ENCODE measurements around the gene NOM1.

NOM1 gene

GRCh38 chr7:157001920-157002818 lies 52.7 kb downstream of the NOM1 start:
- peaks cover 20% of the 10 kb centered on the region for H3K79me2 ChIP-seq (ENCODE audit: low read length)
- H3K4me3 ChIP-seq (ENCODE audit: low read length) = no peak overlapping the region
- no peaks in the 10 kb centered on the region for H3K9me3 ChIP-seq (ENCODE audit: insufficient read depth, low read length)
- no peak for TF ChIP-seq EZH2phosphoT487 (IDR thresholded peaks at IDR 0.05; ENCODE audit: low read depth)
- no peak for TF ChIP-seq CTCF (IDR thresholded peaks at IDR 0.05; ENCODE audit: low read depth, low read length)
- H3K27me3 ChIP-seq (ENCODE audit: low read depth, low read length) = no peaks in the 10 kb centered on the region
- H3K4me2 ChIP-seq (ENCODE audit: low read length) = no peak overlapping the region
- H4K20me1 ChIP-seq (ENCODE audit: insufficient read depth, low read length) = peaks cover 4% of the 10 kb centered on the region; the same call in 1 of the 2 replicates
- H3K9ac ChIP-seq (ENCODE audit: low read length) = no peak overlapping the region
- peaks cover 12% of the 10 kb centered on the region for H3K4me1 ChIP-seq (ENCODE audit: low read length)
- H3K36me3 ChIP-seq (replicated peaks; ENCODE audit: low read depth, low read length) = peaks cover 22% of the 10 kb centered on the region
- no peak overlapping the region for H3K27ac ChIP-seq (ENCODE audit: low read length)
- H2AFZ ChIP-seq (ENCODE audit: low read depth, low read length) = no peak overlapping the region

- H3K79me2 ChIP-seq (ENCODE audit: low read length) = peaks cover 28% of the 10 kb centered on the region
- peaks cover 28% of the 10 kb centered on the region for H3K36me3 ChIP-seq (replicated peaks; ENCODE audit: low read depth, low read length)
- peaks cover 8% of the 10 kb centered on the region; the same call in 1 of the 2 replicates for H4K20me1 ChIP-seq (ENCODE audit: insufficient read depth, low read length)
- H3K9ac ChIP-seq (ENCODE audit: low read length) = no peak overlapping the region
- no peak overlapping the region for H2AFZ ChIP-seq (ENCODE audit: low read depth, low read length)
- H3K9me3 ChIP-seq (ENCODE audit: insufficient read depth, low read length) = no peaks in the 10 kb centered on the region
- no peak overlapping the region for H3K27ac ChIP-seq (ENCODE audit: low read length)
- H3K4me1 ChIP-seq (ENCODE audit: low read length) = peaks cover 17% of the 10 kb centered on the region
- no peak overlapping the region for H3K4me2 ChIP-seq (ENCODE audit: low read length)
- no peak for TF ChIP-seq EZH2phosphoT487 (IDR thresholded peaks at IDR 0.05; ENCODE audit: low read depth)
- TF ChIP-seq CTCF (IDR thresholded peaks at IDR 0.05; ENCODE audit: low read depth, low read length) = no peak
- H3K4me3 ChIP-seq (ENCODE audit: low read length) = no peak overlapping the region
- no peaks in the 10 kb centered on the region for H3K27me3 ChIP-seq (ENCODE audit: low read depth, low read length)
Measured at GRCh38 chr7:157002819-157003421, 53.4 kb downstream of the NOM1 start.

GRCh38 chr7:157003445-157003755 lies 53.9 kb downstream of the NOM1 start:
- Histone ChIP-seq H3K27ac (ENCODE audit: low read length) (no peak overlapping the region), H3K4me1 (ENCODE audit: low read length) (peaks cover 22% of the 10 kb centered on the region), H3K4me3 (ENCODE audit: low read length) (no peak overlapping the region), H3K4me2 (ENCODE audit: low read length) (no peak overlapping the region), H3K9me3 (ENCODE audit: insufficient read depth, low read length) (no peaks in the 10 kb centered on the region), H3K36me3 (replicated peaks; ENCODE audit: low read depth, low read length) (peaks cover 28% of the 10 kb centered on the region), H2AFZ (ENCODE audit: low read depth, low read length) (no peak overlapping the region), H3K27me3 (ENCODE audit: low read depth, low read length) (no peaks in the 10 kb centered on the region), H3K9ac (ENCODE audit: low read length) (no peak overlapping the region), H4K20me1 (ENCODE audit: insufficient read depth, low read length) (peaks cover 8% of the 10 kb centered on the region; the same call in 1 of the 2 replicates), H3K79me2 (ENCODE audit: low read length) (peaks cover 32% of the 10 kb centered on the region)
- no peak for TF ChIP-seq EZH2phosphoT487 (IDR thresholded peaks at IDR 0.05; ENCODE audit: low read depth)
- no peak for TF ChIP-seq CTCF (IDR thresholded peaks at IDR 0.05; ENCODE audit: low read depth, low read length)

GRCh38 chr7:157003756-157004520 lies 54.4 kb downstream of the NOM1 start:
- Histone ChIP-seq H3K4me1 (ENCODE audit: low read length) (peaks cover 26% of the 10 kb centered on the region), H3K36me3 (replicated peaks; ENCODE audit: low read depth, low read length) (peaks cover 28% of the 10 kb centered on the region), H3K27me3 (ENCODE audit: low read depth, low read length) (no peaks in the 10 kb centered on the region), H3K27ac (ENCODE audit: low read length) (no peak overlapping the region), H3K4me3 (ENCODE audit: low read length) (no peak overlapping the region), H4K20me1 (ENCODE audit: insufficient read depth, low read length) (peaks cover 8% of the 10 kb centered on the region; the same call in 1 of the 2 replicates), H3K9ac (ENCODE audit: low read length) (no peak overlapping the region), H3K4me2 (ENCODE audit: low read length) (no peak overlapping the region), H2AFZ (ENCODE audit: low read depth, low read length) (no peak overlapping the region), H3K9me3 (ENCODE audit: insufficient read depth, low read length) (no peaks in the 10 kb centered on the region), H3K79me2 (ENCODE audit: low read length) (peaks cover 38% of the 10 kb centered on the region)
- no peak for TF ChIP-seq CTCF (IDR thresholded peaks at IDR 0.05; ENCODE audit: low read depth, low read length)
- TF ChIP-seq EZH2phosphoT487 (IDR thresholded peaks at IDR 0.05; ENCODE audit: low read depth) = no peak
